CD4-positive, alpha-beta T cell treated with Interleukin-6 at 100 ng/mL for 8 hours (primary cell): ENCODE measurements around the gene DACT3.
"Not testable (repeated sequence)": the region's sequence is repeated elsewhere in the genome, so short reads cannot be mapped to it uniquely, and the experiment has no call there.

ENCODE experiments used
- DNase-seq: peaks from one replicate; pipeline ENCODE4 v3.0.0-alpha.2; 2020; ENCODE audit warnings: mixed read lengths, low spot score

The DACT3 gene

GRCh38 chr19:46634045-46634655 is 26.8 kb downstream of the DACT3 start:
- DNase-seq: peak; percentile 95

DNA sequence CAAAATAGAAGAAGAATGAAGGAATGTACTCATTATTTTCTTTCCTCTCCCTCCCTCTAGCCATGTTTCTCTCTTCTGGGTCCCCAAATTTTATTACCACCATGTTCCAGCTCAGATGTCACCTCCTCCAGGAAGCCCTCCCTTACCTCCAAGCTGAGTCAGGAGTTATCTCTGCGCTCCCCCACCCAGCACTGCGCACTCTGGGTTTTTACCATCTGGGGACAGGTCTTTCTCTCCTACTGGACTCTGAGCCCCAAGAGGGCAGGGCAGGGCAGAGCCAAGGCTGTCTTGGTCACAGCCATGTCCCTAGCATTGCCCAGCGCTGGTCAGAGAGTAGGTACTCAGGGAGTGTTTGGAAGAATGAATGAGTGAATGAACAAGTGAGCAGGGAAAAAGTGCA is 27.9 kb downstream of the DACT3 start:
- DNase-seq: no peak

DNA sequence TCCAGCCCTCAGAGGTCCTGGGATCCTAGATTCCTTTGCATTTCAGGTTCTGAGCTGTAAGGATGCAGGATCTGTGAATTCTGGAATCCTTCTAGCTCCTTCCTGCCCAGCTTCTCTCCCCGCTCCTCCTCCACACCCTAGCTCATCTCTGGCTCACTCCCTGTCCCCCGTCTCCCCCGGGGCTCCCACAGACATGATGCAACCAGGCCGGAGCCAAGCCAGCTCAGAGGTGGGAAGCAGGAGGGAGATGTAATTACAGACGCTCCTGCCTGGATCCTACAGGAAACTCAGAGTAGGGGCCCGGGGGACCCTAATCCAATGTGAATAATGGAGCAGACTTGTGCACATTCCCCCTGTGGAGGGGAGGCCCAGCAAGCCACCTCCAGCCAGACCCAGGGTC is 29.5 kb downstream of the DACT3 start:
- DNase-seq: no peak

DNA sequence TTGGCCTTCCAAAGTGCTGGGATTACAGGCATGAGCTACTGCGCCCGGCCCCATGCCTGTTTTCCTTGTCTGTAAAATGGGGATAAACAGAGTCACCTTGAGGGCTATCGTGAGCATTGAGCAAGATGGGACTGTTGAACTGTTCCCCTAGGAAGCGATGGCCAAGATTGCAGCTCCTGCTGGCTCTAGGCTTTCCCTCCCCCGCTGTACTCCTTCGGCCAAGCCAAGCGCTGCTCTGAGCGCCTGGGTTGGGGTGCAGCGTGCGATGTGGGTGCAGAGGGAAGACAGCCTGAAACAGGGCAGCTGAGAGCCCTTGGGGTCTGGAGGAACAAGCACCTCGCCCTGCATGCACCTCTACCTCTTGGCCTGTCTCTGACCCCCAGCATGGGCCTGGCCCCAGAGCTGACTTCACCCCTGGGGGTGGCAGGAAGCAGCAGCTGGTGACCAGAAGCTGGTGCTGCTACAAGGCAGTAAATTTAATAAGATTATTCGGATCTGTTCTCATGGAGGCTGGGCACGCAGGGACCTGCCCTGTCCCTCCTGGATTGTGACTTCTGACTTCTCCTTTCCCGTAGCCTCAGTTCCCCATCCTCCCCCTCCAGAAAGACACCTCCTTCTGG is 30.3 kb downstream of the DACT3 start:
- DNase-seq: no peak

DNA sequence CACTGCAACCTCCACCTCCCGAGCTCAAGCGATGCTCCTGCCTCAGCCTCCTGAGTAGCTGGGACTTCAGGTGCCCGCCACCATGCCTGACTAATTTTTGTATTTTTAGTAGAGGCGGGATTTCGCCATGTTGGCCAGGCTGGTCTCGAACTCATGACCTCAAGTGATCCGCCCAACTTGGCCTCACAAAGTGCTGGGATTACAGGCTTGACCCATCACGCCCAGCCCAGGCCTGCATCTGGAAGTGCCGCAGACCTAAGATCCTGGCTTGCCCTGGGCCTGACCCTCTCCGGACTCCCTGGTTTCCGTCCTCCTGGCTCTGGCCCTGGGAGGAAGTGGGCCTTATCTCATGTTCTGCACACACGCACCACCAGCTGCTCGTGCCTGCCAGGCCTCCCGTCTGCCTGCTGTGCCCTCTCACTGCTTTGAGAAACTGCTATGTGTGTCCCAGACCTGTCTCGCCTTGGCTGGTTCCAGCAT is 31.4 kb downstream of the DACT3 start:
- DNase-seq: no peak

- not testable (repeated sequence) for DNase-seq
Observed at GRCh38 chr19:46628970-46629369, 32.0 kb downstream of the DACT3 start.

GRCh38 chr19:46626446-46626845 is 34.5 kb downstream of the DACT3 start:
- DNase-seq: no peak

GRCh38 chr19:46625731-46626130 is 35.3 kb downstream of the DACT3 start:
- no peak for DNase-seq

DNA sequence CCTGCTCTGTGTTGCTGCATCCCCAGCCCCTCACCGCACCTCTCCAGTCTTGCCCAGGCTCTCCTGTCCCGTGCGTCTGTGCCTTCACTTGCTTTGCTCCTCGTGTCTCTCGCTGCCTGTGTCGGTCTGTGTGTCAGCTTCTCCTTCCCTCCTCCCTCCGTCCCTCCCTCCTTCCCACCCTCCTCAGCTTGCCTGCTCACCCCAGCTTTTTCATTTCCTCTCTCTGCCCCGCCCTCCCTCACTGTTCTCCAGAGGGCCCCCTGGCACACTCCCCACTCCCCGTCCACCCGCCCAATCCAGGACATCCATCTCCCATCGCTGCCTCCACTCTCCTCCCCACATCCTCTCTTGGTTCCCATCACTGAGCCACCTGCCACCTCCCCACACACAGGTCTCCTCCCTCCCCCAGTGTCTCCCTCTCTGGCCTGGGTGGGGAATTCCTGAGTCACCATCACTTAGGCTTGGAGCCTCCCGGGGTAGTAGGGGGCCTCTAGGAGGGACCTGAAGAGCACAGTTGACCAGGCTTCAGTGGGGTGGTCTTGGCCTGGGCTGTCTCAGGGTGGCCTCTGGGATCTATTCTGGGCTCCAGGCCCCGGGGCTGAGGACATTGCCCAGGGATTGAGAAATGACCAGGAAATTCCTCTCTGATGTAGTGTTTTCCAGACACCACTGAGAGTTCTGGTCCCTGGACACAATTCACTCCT is 35.9 kb downstream of the DACT3 start, which contains the start of gene PTGIR:
Gene PTGIR, minus strand, starts transcription at position 132 of the 704 bp plus-strand sequence. CDS start 864 bp downstream, outside the sequence.
- DNase-seq: no peak

GRCh38 chr19:46623915-46624502 is 37.0 kb downstream of the DACT3 start:
- no peak for DNase-seq

GRCh38 chr19:46622118-46622446 is 38.9 kb downstream of the DACT3 start:
- no peak for DNase-seq

DNA sequence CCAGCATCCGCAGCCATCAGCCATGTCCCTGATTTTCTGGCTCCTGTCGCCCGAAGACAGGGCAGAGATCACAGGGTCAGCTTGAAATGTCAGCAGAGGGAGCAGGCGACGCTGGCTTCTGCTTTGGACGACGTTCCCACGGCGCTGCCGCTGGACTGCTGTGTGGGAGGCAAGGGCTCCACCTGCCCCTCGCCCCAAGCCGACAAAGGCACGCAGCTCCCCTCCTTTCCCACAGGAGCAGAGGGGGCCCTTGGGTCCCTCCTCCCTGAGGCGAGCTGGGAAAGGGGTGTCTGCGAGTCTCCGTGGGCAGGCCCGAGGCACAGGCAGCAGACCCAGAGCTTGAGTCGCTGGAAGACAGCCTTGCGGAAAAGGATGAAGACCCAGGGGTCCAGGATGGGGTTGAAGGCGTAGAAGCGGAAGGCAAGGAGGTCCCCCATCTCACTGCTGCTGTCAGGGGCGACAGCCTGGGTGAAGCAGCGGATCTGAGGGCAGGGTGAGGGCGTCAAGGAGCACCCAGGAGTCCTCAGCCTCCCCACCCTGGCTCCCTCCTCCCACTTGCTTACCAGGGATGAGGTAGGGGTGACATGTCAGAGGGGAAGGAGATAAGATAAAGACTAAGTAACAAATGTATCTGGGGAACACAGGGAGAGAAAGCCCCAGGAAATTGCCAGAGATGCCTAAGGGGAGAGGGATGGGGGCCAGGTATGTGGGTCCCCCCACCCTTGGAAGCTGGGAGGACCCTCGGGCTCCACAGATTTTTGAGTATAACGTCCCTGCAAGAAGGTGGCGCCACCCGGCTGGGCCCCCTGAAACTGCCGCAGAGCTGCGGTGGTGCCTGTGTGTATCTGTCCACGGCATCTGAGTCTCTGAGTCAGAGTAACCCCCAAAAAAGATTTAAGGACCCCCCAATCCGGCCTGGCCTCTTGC is 39.5 kb downstream of the DACT3 start:
- DNase-seq: no peak

- DNase-seq: no peak
Observed at GRCh38 chr19:46620716-46621115, 40.3 kb downstream of the DACT3 start.

- DNase-seq: no peak
Observed at GRCh38 chr19:46620267-46620666, 40.7 kb downstream of the DACT3 start.

GRCh38 chr19:46618670-46619231 is 42.2 kb downstream of the DACT3 start:
- peak; percentile 16 for DNase-seq

- DNase-seq: no peak
Observed at GRCh38 chr19:46617601-46618000, 43.4 kb downstream of the DACT3 start.

GRCh38 chr19:46616631-46617322 is 44.2 kb downstream of the DACT3 start:
- DNase-seq: no peak

- DNase-seq: no peak
Observed at GRCh38 chr19:46615966-46616365, 45.0 kb downstream of the DACT3 start.

- DNase-seq: peak; percentile 76
Observed at GRCh38 chr19:46614114-46614722, 46.8 kb downstream of the DACT3 start.

DNA sequence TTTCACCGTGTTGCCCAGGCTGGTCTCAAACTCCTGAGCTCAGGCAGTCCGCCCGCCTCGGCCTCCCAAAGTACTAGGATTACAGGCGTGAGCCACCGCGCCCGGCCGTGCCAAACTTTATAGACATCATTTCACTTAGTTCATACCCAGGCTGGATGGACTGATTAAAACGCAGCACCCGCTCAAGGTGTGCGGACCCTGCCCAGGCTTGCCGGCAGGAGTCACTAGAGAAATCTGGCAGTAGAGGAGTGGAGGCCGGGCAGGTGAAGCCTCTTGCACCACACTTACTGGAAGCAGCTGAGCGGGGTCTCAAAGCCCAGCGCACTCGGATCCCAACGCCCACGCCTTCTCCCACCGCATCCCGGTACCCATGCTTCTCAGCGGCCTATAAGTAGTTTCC is 47.5 kb downstream of the DACT3 start:
- DNase-seq: no peak
